HFF-Myc (cell line): ENCODE data around the gene KIAA0586.

ENCODE experiments used
- DNase-seq: peaks from one replicate; pipeline ENCODE4 v3.0.0-alpha.2; 2011; ENCODE audit warnings: low read depth; ENCODE audit errors: extremely low read depth
- H3K4me3 ChIP-seq: replicated peaks from 2 replicates; pipeline ENCODE4 v1.5.1; 2011; ENCODE audit warnings: low read depth, mild to moderate bottlenecking, control low read depth, low read length
- CTCF ChIP-seq: IDR thresholded peaks from 2 replicates; pipeline ENCODE4 v1.5.1; 2012; ENCODE audit warnings: mild to moderate bottlenecking, low read depth, low read length, control low read depth; ENCODE audit errors: missing control alignments

KIAA0586 gene

DNA sequence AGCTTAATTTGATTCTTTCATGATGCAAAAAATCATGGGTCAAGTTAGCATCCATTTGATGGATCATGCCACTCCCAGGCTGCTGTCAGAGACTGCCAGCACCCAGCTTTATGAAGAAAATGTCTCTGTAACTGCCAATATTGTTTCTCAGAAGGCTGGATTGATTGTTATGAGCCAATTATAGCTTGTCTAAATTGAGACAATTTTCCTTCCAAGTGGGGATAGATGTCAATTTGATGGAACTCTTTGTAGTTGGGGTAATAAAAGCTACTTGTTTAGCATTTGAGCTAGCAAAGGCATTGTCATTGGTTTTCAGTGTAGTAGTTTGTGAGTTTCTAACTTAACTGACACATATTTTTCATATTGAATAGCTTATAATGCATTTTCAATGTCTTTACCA lies 128.1 kb downstream of the KIAA0586 start:
- no peak for DNase-seq
- no peak for TF ChIP-seq CTCF
- H3K4me3 ChIP-seq: no peak overlapping the region

DNA sequence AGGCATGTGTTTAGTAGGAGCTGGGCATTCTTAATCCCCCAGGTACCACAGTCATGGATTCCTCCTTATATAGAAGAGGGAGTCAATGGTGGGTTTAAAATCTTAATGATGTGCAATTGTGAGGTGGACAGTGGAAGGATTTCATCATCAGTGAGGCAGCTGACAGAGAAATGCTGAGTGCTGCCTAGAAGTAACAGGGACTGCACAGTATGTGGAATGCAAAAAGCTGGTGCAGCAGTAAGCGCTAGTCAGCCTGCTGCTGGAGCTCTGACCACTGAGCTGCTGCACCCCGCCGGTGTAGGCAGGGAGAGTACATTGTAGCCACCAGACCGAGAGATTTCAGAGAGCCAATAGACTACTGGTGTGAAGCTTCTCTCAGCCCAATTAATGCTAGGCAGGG lies 129.7 kb downstream of the KIAA0586 start:
- no peak overlapping the region for H3K4me3 ChIP-seq
- no peak for TF ChIP-seq CTCF
- DNase-seq: no peak

- DNase-seq: no peak
- no peak overlapping the region for H3K4me3 ChIP-seq
- TF ChIP-seq CTCF: no peak
Observed at GRCh38 chr14:58560208-58560607, 132.7 kb downstream of the KIAA0586 start.

GRCh38 chr14:58562141-58562540 lies 134.6 kb downstream of the KIAA0586 start:
- no peak overlapping the region for H3K4me3 ChIP-seq
- no peak for TF ChIP-seq CTCF
- no peak for DNase-seq

- TF ChIP-seq CTCF: no peak
Observed at GRCh38 chr14:58563978-58564377, 136.5 kb downstream of the KIAA0586 start.

GRCh38 chr14:58565832-58566231 lies 138.3 kb downstream of the KIAA0586 start:
- H3K4me3 ChIP-seq: no peak overlapping the region
- no peak for DNase-seq
- TF ChIP-seq CTCF: no peak

More at GRCh38 chr14:58563978-58564377, 136.5 kb downstream of the KIAA0586 start:
- no peak for DNase-seq
- H3K4me3 ChIP-seq: no peak overlapping the region

GRCh38 chr14:58566979-58567378 lies 139.5 kb downstream of the KIAA0586 start:
- DNase-seq: no peak
- no peak for TF ChIP-seq CTCF

More at GRCh38 chr14:58566979-58567378, 139.5 kb downstream of the KIAA0586 start:
- H3K4me3 ChIP-seq: no peak overlapping the region
